ENCODE data around the gene FAM168B. TPM values are rescaled to one million over a fixed set of nuclear protein-coding genes. Genes with fewer than 3 reads are reported as not detected.

FAM168B gene
- total RNA-seq, 1 experiment from 2014 or later = 81.4 TPM

DNA sequence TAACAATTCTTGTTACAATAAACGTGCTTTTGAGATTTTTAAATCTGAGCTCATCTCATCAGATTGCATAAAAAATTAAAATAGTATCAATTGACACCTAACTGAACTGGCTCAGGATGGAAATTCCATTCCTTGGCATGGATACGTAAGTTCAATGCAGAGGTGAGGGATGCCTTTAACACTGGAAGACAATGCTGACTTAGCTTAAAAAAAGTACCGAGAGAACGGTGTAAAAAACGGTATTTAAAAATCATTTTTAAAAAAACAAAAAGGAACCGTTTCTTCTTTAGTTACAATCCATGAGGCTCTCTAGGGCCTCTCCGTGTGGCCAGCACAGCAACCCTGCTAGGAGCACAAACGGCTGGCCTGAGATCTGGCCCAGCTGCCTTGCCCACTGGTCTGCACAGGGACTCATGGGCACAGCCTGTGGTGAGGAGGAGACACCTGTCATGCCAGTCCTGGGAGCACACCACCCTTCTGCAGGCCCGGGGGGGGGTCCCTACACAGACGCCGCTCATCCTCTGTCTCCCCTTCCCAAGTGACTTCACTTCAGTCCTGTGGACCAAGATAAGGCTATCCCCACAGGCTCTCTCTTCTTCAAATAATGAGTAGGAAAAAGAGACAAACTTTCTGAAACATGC lies 45.2 kb downstream of the FAM168B start:
- Histone ChIP-seq H2BK12ac (ENCODE audit: insufficient read length, low read depth, low read length) (no peak overlapping the region), H3K79me1 (ENCODE audit: insufficient read depth, low read depth, low read length, poor library complexity, severe bottlenecking) (no peaks in the 10 kb centered on the region), H3K23ac (ENCODE audit: insufficient read length, low read depth, low read length) (no peak overlapping the region), H3K56ac (ENCODE audit: insufficient read length, low read depth, low read length) (no peak overlapping the region), H2BK5ac (ENCODE audit: insufficient read length, low read length) (no peak overlapping the region), H3K4me2 (ENCODE audit: insufficient read depth, insufficient read length, low read length) (no peak overlapping the region), H3K27me3 (ENCODE audit: insufficient read depth, low read length) (no peaks in the 10 kb centered on the region), H3K9me3 (ENCODE audit: control insufficient read depth, low read depth, low read length) (no peaks in the 10 kb centered on the region), H4K20me1 (ENCODE audit: control insufficient read depth, insufficient read depth, insufficient read length) (peaks cover 2% of the 10 kb centered on the region), H3K4me1 (ENCODE audit: insufficient read depth, low read length) (no peaks in the 10 kb centered on the region), H4K8ac (replicated peaks; ENCODE audit: insufficient read length, low read depth, low read length) (no peak overlapping the region), H3K18ac (ENCODE audit: insufficient read length, low read depth, low read length) (no peak overlapping the region), H3K4ac (ENCODE audit: low read depth, low read length) (no peak overlapping the region), H3T11ph (ENCODE audit: low read length) (no peak overlapping the region), H2AFZ (ENCODE audit: low read length) (no peak overlapping the region), H3K9ac (ENCODE audit: extremely low read depth, insufficient read length, low read length) (no peak overlapping the region), H3K79me2 (ENCODE audit: insufficient read depth, low read length) (no peaks in the 10 kb centered on the region), H2AK5ac (ENCODE audit: insufficient read length, low read length) (no peak overlapping the region), H2BK20ac (ENCODE audit: low read depth, low read length, poor library complexity, severe bottlenecking) (no peak overlapping the region), H2BK15ac (ENCODE audit: low read depth, low read length) (no peak overlapping the region), H4K91ac (ENCODE audit: insufficient read length, low read depth, low read length) (no peak overlapping the region), H3K14ac (ENCODE audit: insufficient read depth, low read length) (no peak overlapping the region), H3K27ac (ENCODE audit: insufficient read length, low read depth, low read length) (no peak overlapping the region), H4K5ac (ENCODE audit: insufficient read length, low read depth, low read length) (no peak overlapping the region), H2BK120ac (ENCODE audit: low read depth, low read length, poor library complexity, severe bottlenecking) (no peak overlapping the region), H3K23me2 (ENCODE audit: insufficient read length, low read depth, low read length, poor library complexity, severe bottlenecking) (no peaks in the 10 kb centered on the region)
- no peak overlapping the region for H3K27ac Mint-ChIP-seq
- H3K4me3 Mint-ChIP-seq = no peak overlapping the region
- TF ChIP-seq, protein P1, sequence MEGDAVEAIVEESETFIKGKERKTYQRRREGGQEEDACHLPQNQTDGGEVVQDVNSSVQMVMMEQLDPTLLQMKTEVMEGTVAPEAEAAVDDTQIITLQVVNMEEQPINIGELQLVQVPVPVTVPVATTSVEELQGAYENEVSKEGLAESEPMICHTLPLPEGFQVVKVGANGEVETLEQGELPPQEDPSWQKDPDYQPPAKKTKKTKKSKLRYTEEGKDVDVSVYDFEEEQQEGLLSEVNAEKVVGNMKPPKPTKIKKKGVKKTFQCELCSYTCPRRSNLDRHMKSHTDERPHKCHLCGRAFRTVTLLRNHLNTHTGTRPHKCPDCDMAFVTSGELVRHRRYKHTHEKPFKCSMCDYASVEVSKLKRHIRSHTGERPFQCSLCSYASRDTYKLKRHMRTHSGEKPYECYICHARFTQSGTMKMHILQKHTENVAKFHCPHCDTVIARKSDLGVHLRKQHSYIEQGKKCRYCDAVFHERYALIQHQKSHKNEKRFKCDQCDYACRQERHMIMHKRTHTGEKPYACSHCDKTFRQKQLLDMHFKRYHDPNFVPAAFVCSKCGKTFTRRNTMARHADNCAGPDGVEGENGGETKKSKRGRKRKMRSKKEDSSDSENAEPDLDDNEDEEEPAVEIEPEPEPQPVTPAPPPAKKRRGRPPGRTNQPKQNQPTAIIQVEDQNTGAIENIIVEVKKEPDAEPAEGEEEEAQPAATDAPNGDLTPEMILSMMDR (conservative IDR thresholded peaks at IDR 0.05) = no peak
- WGBS (ENCODE audit: extremely low coverage, insufficient read length, low lambda C conversion rate) = no CpG with 5 or more reads among the region's 11 CpGs
- H3K9me3 Mint-ChIP-seq = no peaks in the 10 kb centered on the region
- 0 out of 4 replicates have a peak, but pooled peaks cover 2 to 4% of the 10 kb centered on the region in 2 experiments for H3K4me1 Mint-ChIP-seq
- no peaks in the 10 kb centered on the region; the same call in 1 of the 2 replicates for H3K27me3 Mint-ChIP-seq (ENCODE audit: low read depth)
- DNase-seq = no peak
- peaks cover 36 to 57% (median 56%) of the 10 kb centered on the region in 3 experiments; a peak in 6 of 7 replicates for H3K36me3 Mint-ChIP-seq (ENCODE audit: insufficient read depth in 1 of 3, low read depth in 3 of 3)

Measured in H9 (cell line).